ENCODE measurements around the gene FAM174C.

Gene FAM174C

DNA sequence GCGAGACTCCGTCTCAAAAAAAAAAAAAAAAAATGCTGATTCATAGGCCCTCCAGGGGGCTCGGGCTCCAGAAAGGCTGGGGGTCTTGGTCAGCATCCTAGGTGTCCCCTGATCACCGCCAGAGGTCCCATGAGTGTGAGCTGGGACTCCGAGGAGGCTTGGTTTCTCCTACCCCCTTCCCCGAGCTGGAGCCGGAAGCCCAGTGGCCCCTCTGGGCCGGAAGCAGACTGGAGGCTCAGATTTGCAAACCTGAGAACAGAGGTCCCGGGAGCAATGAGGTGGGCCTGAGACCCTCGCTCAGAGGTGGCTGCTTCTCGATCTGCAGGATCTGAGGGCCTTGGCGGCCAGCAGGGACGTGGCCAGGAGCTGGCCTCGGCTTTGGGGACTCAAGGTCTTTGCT, 51.8 kb downstream of the FAM174C start:
- DNase-seq: no peak
